ENCODE results near the gene ARHGAP9. TPM values are rescaled to one million over a fixed set of nuclear protein-coding genes. Genes with fewer than 3 reads are reported as not detected.
A peak's percentile ranks its signal among the peaks of the same experiment; 100 is the strongest.

ARHGAP9 gene
- total and polyA plus RNA-seq, 2 of the 4 experiments (the other 2 are of a cell fraction), result 0.18 to 0.79 TPM

DNA sequence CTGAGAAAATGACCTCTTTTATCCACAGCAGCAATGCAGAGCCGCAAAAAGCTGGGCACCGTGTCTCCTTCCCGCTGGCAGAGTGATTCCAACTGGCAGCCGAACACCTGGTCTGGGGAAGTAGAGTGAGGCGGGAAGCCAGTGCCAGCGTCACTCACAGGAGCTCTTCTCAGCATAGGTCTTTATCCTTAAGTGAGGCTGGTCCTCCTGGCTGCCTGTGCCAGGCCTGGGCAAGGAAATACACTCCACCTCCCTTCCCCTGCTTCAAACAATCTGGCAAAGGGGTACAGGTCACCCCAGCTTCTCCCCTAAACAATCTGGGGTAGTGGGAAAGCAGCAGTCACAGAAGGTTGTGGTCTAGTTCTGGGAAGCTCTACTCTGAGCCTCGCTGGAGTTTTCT, 4.8 kb downstream of the ARHGAP9 start:
- no CpG with 5 or more reads among the region's 7 CpGs for WGBS, 2 experiments (ENCODE audit: extremely low coverage in 2 of 2, insufficient read length in 1 of 2)
- H3K79me1 ChIP-seq (ENCODE audit: low read depth in 1 of 2, low read length in 2 of 2), result no peaks in the 10 kb centered on the region
- in situ Hi-C loops (cut with MboI; ENCODE audit: low sequenced_read_pairs) (no loop called here), dilution Hi-C loops (cut with HindIII; ENCODE audit: low sequenced_read_pairs, unreplicated experiment) (no loop called here), intact Hi-C loops (cut with micrococcal nuclease) (no loop called here)
- H3K36me3 ChIP-seq (ENCODE audit: control insufficient read depth, insufficient read depth, low read length), result no peaks in the 10 kb centered on the region
- H2BK15ac ChIP-seq (ENCODE audit: low read depth, low read length), result no peak overlapping the region
- no peaks in the 10 kb centered on the region; the same call in 1 of the 2 replicates for H3K9me3 ChIP-seq (ENCODE audit: control insufficient read depth, insufficient read depth, low read length)
- no peak overlapping the region for H3K23ac ChIP-seq (ENCODE audit: low read depth, low read length)
- no peak overlapping the region for H3K4ac ChIP-seq (ENCODE audit: low read depth, low read length)
- H4K91ac ChIP-seq (ENCODE audit: insufficient read depth, low read depth, low read length), result no peak overlapping the region
- no peak for TF ChIP-seq POLR2A (IDR thresholded peaks at IDR 0.05; ENCODE audit: low read depth, low read length)
- TF ChIP-seq CHD1 (IDR thresholded peaks at IDR 0.05; ENCODE audit: low read depth, low read length), result no peak
- TF ChIP-seq RAD21 (IDR thresholded peaks at IDR 0.05; ENCODE audit: low read length), result no peak
- TF ChIP-seq SMC3 (IDR thresholded peaks at IDR 0.05; ENCODE audit: low read depth, low read length), result no peak
- TF ChIP-seq, protein P1, sequence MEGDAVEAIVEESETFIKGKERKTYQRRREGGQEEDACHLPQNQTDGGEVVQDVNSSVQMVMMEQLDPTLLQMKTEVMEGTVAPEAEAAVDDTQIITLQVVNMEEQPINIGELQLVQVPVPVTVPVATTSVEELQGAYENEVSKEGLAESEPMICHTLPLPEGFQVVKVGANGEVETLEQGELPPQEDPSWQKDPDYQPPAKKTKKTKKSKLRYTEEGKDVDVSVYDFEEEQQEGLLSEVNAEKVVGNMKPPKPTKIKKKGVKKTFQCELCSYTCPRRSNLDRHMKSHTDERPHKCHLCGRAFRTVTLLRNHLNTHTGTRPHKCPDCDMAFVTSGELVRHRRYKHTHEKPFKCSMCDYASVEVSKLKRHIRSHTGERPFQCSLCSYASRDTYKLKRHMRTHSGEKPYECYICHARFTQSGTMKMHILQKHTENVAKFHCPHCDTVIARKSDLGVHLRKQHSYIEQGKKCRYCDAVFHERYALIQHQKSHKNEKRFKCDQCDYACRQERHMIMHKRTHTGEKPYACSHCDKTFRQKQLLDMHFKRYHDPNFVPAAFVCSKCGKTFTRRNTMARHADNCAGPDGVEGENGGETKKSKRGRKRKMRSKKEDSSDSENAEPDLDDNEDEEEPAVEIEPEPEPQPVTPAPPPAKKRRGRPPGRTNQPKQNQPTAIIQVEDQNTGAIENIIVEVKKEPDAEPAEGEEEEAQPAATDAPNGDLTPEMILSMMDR (conservative IDR thresholded peaks at IDR 0.05; ENCODE audit: low read depth, low read length), result no peak
- TF ChIP-seq NFE2L2 (IDR thresholded peaks at IDR 0.05; ENCODE audit: low read depth, low read length), result no peak
- no peak for TF ChIP-seq CEBPB (IDR thresholded peaks at IDR 0.05; ENCODE audit: low read depth, low read length)
- TF ChIP-seq RCOR1 (IDR thresholded peaks at IDR 0.05; ENCODE audit: insufficient replicate concordance, low read length), result no peak
- TF ChIP-seq MAFK (IDR thresholded peaks at IDR 0.05; ENCODE audit: low read depth, low read length), result no peak
- no peak for TF ChIP-seq FOS (IDR thresholded peaks at IDR 0.05; ENCODE audit: low read depth, low read length)
- no peak for TF ChIP-seq RFX5 (IDR thresholded peaks at IDR 0.05; ENCODE audit: low read depth, low read length)
- TF ChIP-seq, protein P2, sequence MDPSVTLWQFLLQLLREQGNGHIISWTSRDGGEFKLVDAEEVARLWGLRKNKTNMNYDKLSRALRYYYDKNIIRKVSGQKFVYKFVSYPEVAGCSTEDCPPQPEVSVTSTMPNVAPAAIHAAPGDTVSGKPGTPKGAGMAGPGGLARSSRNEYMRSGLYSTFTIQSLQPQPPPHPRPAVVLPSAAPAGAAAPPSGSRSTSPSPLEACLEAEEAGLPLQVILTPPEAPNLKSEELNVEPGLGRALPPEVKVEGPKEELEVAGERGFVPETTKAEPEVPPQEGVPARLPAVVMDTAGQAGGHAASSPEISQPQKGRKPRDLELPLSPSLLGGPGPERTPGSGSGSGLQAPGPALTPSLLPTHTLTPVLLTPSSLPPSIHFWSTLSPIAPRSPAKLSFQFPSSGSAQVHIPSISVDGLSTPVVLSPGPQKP (IDR thresholded peaks at IDR 0.05; ENCODE audit: borderline replicate concordance, low read depth, low read length), result no peak
- TF ChIP-seq MXI1 (IDR thresholded peaks at IDR 0.05; ENCODE audit: borderline replicate concordance, low read depth, low read length), result no peak
- TF ChIP-seq, protein P3, sequence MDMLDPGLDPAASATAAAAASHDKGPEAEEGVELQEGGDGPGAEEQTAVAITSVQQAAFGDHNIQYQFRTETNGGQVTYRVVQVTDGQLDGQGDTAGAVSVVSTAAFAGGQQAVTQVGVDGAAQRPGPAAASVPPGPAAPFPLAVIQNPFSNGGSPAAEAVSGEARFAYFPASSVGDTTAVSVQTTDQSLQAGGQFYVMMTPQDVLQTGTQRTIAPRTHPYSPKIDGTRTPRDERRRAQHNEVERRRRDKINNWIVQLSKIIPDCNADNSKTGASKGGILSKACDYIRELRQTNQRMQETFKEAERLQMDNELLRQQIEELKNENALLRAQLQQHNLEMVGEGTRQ (IDR thresholded peaks at IDR 0.05; ENCODE audit: low read depth, low read length), result no peak
- TF ChIP-seq MAZ (IDR thresholded peaks at IDR 0.05; ENCODE audit: borderline replicate concordance, low read depth, low read length), result no peak
- no peak for TF ChIP-seq BHLHE40 (IDR thresholded peaks at IDR 0.05; ENCODE audit: low read depth, low read length)
- H3K9ac ChIP-seq (ENCODE audit: low read depth, low read length), result no peak overlapping the region
- H4K5ac ChIP-seq (ENCODE audit: low read depth, low read length), result no peak overlapping the region
- H2AFZ ChIP-seq (replicated peaks; ENCODE audit: low read length, poor library complexity), result peak overlapping the region; percentile 39
- no peak overlapping the region for H2BK20ac ChIP-seq (ENCODE audit: low read depth, low read length)
- no peak overlapping the region for H3K18ac ChIP-seq (ENCODE audit: low read depth, low read length)
- no peak overlapping the region for H2AK9ac ChIP-seq (replicated peaks; ENCODE audit: low read depth, low read length, poor library complexity)
- H3K27ac ChIP-seq (ENCODE audit: insufficient read depth, low read length), result no peak overlapping the region
- peaks cover 57% of the 10 kb centered on the region for H3K27me3 ChIP-seq (ENCODE audit: control insufficient read depth, insufficient read depth, low read length)
- no peak overlapping the region for H3K4me3 ChIP-seq (ENCODE audit: insufficient read depth, low read depth, low read length)
- H3K4me1 ChIP-seq (ENCODE audit: control insufficient read depth, insufficient read depth, low read length), result 0 out of 2 replicates have a peak, but pooled peaks cover 3% of the 10 kb centered on the region
- no peak for ATAC-seq (ENCODE audit: low read depth)
- H3K9me1 ChIP-seq (ENCODE audit: insufficient read depth, low read length), result no peaks in the 10 kb centered on the region
- no peak overlapping the region for H2BK120ac ChIP-seq (ENCODE audit: low read depth, low read length)
- H4K8ac ChIP-seq (ENCODE audit: low read depth in 2 of 2, low read length in 2 of 2), result no peak overlapping the region
- BruUV-seq (replicated peaks), result no TSS peak
- POLR2A ChIA-PET (ENCODE audit: unreplicated experiment), result no interaction called here
- H4K20me1 ChIP-seq (ENCODE audit: insufficient read depth, low read length), result no peaks in the 10 kb centered on the region
- H3K4me2 ChIP-seq (ENCODE audit: low read depth, low read length), result no peak overlapping the region
- H2BK5ac ChIP-seq (ENCODE audit: low read depth, low read length, poor library complexity, severe bottlenecking), result no peak overlapping the region
- no peak for DNase-seq
- no peak overlapping the region for H3K56ac ChIP-seq (ENCODE audit: extremely low read depth, insufficient read depth, low read length)
- no peak overlapping the region for H2AK5ac ChIP-seq (ENCODE audit: low read depth, low read length)
- CTCF ChIA-PET, result interaction anchor here (1.1 to 1.9 kb wide), 4 partner anchors 12 to 20 kb away, joined by 3 to 8 read pairs (median 4); partner anchors contain the start of genes GLI1 and INHBE
- no peak overlapping the region for H3K14ac ChIP-seq (replicated peaks; ENCODE audit: low read depth, low read length)
